Measurements from ENCODE around the gene UQCC2.

DNA sequence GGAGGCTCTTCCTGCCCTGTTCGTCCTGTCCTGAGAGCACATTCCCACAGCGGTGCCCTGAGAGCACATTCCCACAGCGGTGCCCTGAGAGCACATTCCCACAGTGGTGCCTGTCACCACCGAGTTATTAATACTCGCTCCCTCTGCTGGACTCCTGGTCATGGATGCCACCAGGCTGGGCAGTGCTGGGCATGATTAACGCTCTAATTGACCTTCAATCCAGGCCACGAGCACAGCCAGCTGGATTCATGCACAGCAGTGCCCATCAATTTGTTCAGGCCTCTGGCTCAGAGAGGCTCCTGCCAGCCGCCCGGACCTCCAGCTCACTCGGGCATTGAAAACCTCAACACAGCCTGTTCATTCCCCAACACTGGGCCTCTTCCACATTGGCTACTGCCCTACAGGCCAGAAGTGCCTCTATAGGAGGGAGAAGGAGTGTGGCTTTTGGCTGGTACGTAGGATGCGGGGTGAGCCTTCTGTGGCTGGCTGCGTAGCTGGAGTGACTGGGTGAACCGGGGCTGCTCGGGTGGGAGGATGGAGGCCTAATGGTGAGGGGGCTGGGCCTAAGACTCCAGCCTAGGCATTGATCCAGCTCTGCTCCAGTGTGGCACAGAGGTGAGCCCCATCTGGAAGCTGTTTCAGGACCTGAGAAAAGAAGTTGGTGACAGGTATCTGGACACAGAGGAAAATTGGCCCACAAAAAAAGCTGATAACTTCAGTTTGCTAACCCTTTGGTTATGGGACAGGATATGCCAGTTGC lies 25.9 kb upstream of the UQCC2 start:
- TF ChIP-seq, protein P1, sequence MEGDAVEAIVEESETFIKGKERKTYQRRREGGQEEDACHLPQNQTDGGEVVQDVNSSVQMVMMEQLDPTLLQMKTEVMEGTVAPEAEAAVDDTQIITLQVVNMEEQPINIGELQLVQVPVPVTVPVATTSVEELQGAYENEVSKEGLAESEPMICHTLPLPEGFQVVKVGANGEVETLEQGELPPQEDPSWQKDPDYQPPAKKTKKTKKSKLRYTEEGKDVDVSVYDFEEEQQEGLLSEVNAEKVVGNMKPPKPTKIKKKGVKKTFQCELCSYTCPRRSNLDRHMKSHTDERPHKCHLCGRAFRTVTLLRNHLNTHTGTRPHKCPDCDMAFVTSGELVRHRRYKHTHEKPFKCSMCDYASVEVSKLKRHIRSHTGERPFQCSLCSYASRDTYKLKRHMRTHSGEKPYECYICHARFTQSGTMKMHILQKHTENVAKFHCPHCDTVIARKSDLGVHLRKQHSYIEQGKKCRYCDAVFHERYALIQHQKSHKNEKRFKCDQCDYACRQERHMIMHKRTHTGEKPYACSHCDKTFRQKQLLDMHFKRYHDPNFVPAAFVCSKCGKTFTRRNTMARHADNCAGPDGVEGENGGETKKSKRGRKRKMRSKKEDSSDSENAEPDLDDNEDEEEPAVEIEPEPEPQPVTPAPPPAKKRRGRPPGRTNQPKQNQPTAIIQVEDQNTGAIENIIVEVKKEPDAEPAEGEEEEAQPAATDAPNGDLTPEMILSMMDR (IDR thresholded peaks at IDR 0.05): no peak
- TF ChIP-seq EZH2 (IDR thresholded peaks at IDR 0.05; ENCODE audit: borderline replicate concordance, insufficient read depth, low read depth, low read length, poor library complexity, severe bottlenecking): no peak

Data from B cell (primary cell).